B cell (primary cell): ENCODE results near the gene PHC2. TPM values are rescaled to one million over a fixed set of nuclear protein-coding genes. Genes with fewer than 3 reads are reported as not detected.

ENCODE experiments used
- ATAC-seq: fragments of 200-7000 bp; cut with Tn5 transposase; one replicate; pipeline ENCODE4 v1.10.0; 2021; ENCODE audit warnings: low read depth, mild to moderate bottlenecking, moderate number of reproducible peaks, moderate library complexity
- CTCF ChIA-PET: fragments of 350-600 bp; sonication (Branson Sonifier 250); formaldehyde crosslinking; loops from one replicate; lab custom pipeline; 2021; ENCODE audit warnings: antibody characterized with exemption, inconsistent platforms; lab: Charles Lee
- POLR2A ChIA-PET: fragments of 350-600 bp; sonication (Branson Sonifier 250); formaldehyde crosslinking; loops from one replicate; lab custom pipeline; 2021; ENCODE audit warnings: antibody characterized with exemption; lab: Charles Lee
- DNase-seq: peaks from one replicate; pipeline ENCODE4 v3.0.0; 2013
- H2AFZ ChIP-seq: 2 replicates; pipeline ENCODE4 v1.6.1; 2012; ENCODE audit warnings: mild to moderate bottlenecking, low read depth, low read length; ENCODE audit not compliant: insufficient read depth, poor library complexity, severe bottlenecking
- H3K27ac ChIP-seq, 2 donors: 1 replicate in 1 of 2; 2 replicates in 1 of 2; pipeline ENCODE4 v1.5.1; 2012 to 2013; ENCODE audit warnings: low read length in 2 of 2, mild to moderate bottlenecking in 2 of 2, moderate library complexity in 1 of 2
- H3K27me3 ChIP-seq, 4 experiments: fragments of 200-600 bp in 1 of 4; sonication (generic) in 1 of 4; replicated peaks in 1 of 4; 1 replicate in 2 of 4; 2 replicates in 2 of 4; pipeline versions ENCODE4 v1.6.1 to v1.7.0; 2013 to 2016; ENCODE audit warnings: low read length in 3 of 4, mild to moderate bottlenecking in 2 of 4, mixed read lengths in 1 of 4, moderate library complexity in 1 of 4; ENCODE audit not compliant: insufficient read depth in 4 of 4, control insufficient read depth in 3 of 4; ENCODE audit errors: control extremely low read depth in 1 of 4
- H3K36me3 ChIP-seq, 2 experiments: replicated peaks in 1 of 2; 1 replicate in 1 of 2; 2 replicates in 1 of 2; pipeline versions ENCODE4 v1.6.1 to v1.7.1; 2013; ENCODE audit warnings: low read length in 1 of 2; ENCODE audit not compliant: insufficient read depth in 2 of 2, control insufficient read depth in 1 of 2; ENCODE audit errors: control extremely low read depth in 1 of 2, extremely low read depth in 1 of 2
- H3K4me1 ChIP-seq, 2 donors: fragments of 200-600 bp in 1 of 2; sonication (generic) in 1 of 2; 1 replicate in 1 of 2; 2 replicates in 1 of 2; pipeline versions ENCODE4 v1.5.1 to v1.6.1; 2013 to 2017; ENCODE audit warnings: low read length in 2 of 2; ENCODE audit not compliant: control insufficient read depth in 2 of 2, insufficient read depth in 2 of 2
- H3K4me2 ChIP-seq: replicated peaks from 2 replicates; pipeline ENCODE3; 2012; ENCODE audit warnings: mild to moderate bottlenecking, low read depth, low read length; ENCODE audit not compliant: poor library complexity, severe bottlenecking
- H3K4me3 ChIP-seq, 5 experiments: fragments of 200-600 bp in 1 of 5; sonication (generic) in 1 of 5; 1 replicate in 3 of 5; 2 replicates in 2 of 5; pipeline versions ENCODE4 v1.5.1 to v1.7.0; 2011 to 2016; ENCODE audit warnings: low read length in 4 of 5, mild to moderate bottlenecking in 4 of 5, low read depth in 2 of 5, control low read depth in 1 of 5, moderate library complexity in 1 of 5; ENCODE audit not compliant: insufficient read depth in 1 of 5; ENCODE audit errors: control extremely low read depth in 1 of 5, extremely low read depth in 1 of 5
- H3K79me2 ChIP-seq: fragments of 200-600 bp; sonication (generic); one replicate; pipeline ENCODE4 v1.6.0; 2016; ENCODE audit warnings: low read length; ENCODE audit not compliant: control insufficient read depth, insufficient read depth
- H3K9ac ChIP-seq: fragments of 200-600 bp; sonication (generic); 2 replicates; pipeline ENCODE4 v1.6.1; 2017; ENCODE audit warnings: mild to moderate bottlenecking, low read length, moderate library complexity
- H3K9me3 ChIP-seq, 3 donors: one replicate each; pipeline versions ENCODE4 v1.6.1 to v1.7.1; 2013; ENCODE audit warnings: low read length in 2 of 3; ENCODE audit not compliant: control insufficient read depth in 2 of 3, insufficient read depth in 1 of 3; ENCODE audit errors: control extremely low read depth in 1 of 3
- H4K20me1 ChIP-seq: 2 replicates; pipeline ENCODE4 v1.6.0; 2012; ENCODE audit warnings: mild to moderate bottlenecking, low read length; ENCODE audit not compliant: insufficient read depth, control insufficient read depth, poor library complexity, severe bottlenecking
- H3K27ac Mint-ChIP-seq: one replicate; pipeline ENCODE4 v1.8.0; 2021; ENCODE audit warnings: mixed read lengths
- H3K27me3 Mint-ChIP-seq: one replicate; pipeline ENCODE4 v1.8.0; 2021; ENCODE audit warnings: mixed read lengths
- H3K4me1 Mint-ChIP-seq: one replicate; pipeline ENCODE4 v1.8.0; 2021; ENCODE audit warnings: mixed read lengths
- H3K4me3 Mint-ChIP-seq: one replicate; pipeline ENCODE4 v1.8.0; 2021; ENCODE audit warnings: mixed read lengths
- H3K9me3 Mint-ChIP-seq: one replicate; pipeline ENCODE4 v1.8.0; 2022; ENCODE audit warnings: mixed read lengths; ENCODE audit not compliant: insufficient read depth
- EZH2 ChIP-seq: IDR thresholded peaks from 2 replicates; pipeline ENCODE4 v1.6.1; 2012; ENCODE audit warnings: borderline replicate concordance, low read depth, mild to moderate bottlenecking, moderate library complexity, low read length; ENCODE audit not compliant: insufficient read depth, poor library complexity, severe bottlenecking
- WGBS: methylation state at CpG from one replicate; pipeline ENCODE4 v1.1.5; 2013; ENCODE audit warnings: missing lambda C conversion rate; ENCODE audit not compliant: insufficient coverage; 5-methylcytosine and 5-hydroxymethylcytosine counted together
- intact Hi-C: fragments of 100-400 bp; cut with micrococcal nuclease; formaldehyde crosslinking; loops from one replicate; pipeline ENCODE4 v1.10.0; 2022
- polyA minus RNA-seq: library from RNA; depleted of rRNA, polyadenylated mRNA; stranded (reverse); fragments of >200 nt; gene quantifications from 2 replicates; pipeline ENCODE4 v1.2.3, GENCODE V29; 2012
- polyA plus RNA-seq: library from polyadenylated mRNA; depleted of rRNA; stranded (reverse); fragments of >200 nt; gene quantifications from 2 replicates; pipeline ENCODE4 v1.2.3, GENCODE V29; 2012
- total RNA-seq, 2 donors: library from RNA; stranded (reverse); fragments of 120-200 nt in 1 of 2; gene quantifications; 1 replicate in 1 of 2; 2 replicates in 1 of 2; pipeline versions ENCODE4 v1.2.3 to v1.2.4, GENCODE V29; 2013 to 2022
- TF ChIP-seq, protein P1 (sequence below): fragments of 200-600 bp; IDR thresholded peaks from one replicate; pipeline ENCODE4 v1.8.0; 2022; ENCODE audit warnings: antibody characterized with exemption, mild to moderate bottlenecking

PHC2 gene, protein sequence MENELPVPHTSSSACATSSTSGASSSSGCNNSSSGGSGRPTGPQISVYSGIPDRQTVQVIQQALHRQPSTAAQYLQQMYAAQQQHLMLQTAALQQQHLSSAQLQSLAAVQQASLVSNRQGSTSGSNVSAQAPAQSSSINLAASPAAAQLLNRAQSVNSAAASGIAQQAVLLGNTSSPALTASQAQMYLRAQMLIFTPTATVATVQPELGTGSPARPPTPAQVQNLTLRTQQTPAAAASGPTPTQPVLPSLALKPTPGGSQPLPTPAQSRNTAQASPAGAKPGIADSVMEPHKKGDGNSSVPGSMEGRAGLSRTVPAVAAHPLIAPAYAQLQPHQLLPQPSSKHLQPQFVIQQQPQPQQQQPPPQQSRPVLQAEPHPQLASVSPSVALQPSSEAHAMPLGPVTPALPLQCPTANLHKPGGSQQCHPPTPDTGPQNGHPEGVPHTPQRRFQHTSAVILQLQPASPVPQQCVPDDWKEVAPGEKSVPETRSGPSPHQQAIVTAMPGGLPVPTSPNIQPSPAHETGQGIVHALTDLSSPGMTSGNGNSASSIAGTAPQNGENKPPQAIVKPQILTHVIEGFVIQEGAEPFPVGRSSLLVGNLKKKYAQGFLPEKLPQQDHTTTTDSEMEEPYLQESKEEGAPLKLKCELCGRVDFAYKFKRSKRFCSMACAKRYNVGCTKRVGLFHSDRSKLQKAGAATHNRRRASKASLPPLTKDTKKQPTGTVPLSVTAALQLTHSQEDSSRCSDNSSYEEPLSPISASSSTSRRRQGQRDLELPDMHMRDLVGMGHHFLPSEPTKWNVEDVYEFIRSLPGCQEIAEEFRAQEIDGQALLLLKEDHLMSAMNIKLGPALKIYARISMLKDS
- total RNA-seq (22.9 and 23.1 TPM in 2 replicates), polyA plus RNA-seq (23.4 and 24.5 TPM in 2 replicates), polyA minus RNA-seq (20.5 and 26.5 TPM in 2 replicates)
- total RNA-seq (2013), result 20.8 TPM

DNA sequence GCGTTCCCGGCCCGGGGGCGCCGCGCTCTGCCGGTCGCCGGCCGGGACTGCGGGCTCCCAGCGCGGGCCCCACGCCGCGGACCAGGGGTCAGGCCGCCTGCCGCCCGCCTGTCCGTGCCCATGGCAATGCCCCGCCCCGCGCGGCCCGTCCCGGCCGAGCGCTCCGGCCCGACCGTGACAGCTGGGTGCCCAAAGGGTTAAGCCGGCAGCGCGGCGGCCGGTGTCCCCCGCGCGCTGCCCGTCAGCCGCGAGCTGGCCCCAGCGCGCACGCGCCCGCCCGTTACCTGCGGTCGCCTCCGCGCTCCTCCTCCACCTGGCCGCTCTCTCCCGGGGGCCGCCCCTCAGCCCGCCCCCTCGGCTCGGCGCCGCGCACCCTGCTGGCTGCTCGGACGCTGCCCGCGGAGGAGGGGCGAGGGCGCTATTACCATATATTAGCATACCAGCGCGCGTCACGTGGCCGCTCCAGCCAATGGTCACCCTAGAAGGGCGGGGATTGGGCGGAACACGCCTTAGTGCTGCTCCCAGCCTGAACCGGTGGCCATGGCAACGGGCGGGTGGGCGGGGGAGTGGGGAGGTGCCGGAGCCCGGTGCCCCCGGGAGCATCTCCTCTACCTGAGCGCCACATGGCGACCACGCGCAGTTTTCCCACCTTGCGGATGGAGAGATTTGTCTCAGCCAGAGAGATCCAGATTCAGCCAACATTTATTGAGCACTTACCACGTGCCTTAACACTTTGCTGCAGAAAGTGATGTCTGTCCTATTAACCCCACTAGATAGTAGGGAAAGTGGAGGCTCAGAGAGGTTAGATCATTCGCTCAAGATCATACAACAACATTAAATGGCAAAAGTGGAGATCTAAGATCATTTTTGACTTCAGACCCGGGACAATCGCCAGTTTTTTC is at the start of gene PHC2:
Gene PHC2 (minus strand): TSS at position 404 of the 902 bp plus-strand sequence. CDS start 55,556 bp downstream, outside the sequence.
- Histone ChIP-seq H3K79me2 (no peaks in the 10 kb centered on the region), H3K4me3 (peak within 1 kb of the TSS in 3 of 5 experiments; percentile 43 to 61 (median 54)), H3K27me3 (peaks cover 2 to 23% (median 12%) of the 10 kb centered on the region in 4 experiments), H3K4me2 (peak within 1 kb of the TSS; percentile 90), H3K36me3 (no peaks in the 10 kb centered on the region), H2AFZ (peak within 1 kb of the TSS; percentile 85), H3K9me3 (peaks cover 0 to 1% (median 0%) of the 10 kb centered on the region in 3 donors), H3K4me1 (peaks cover 11 to 12% of the 10 kb centered on the region in 2 donors), H3K27ac (no peak within 1 kb of the TSS), H4K20me1 (no peaks in the 10 kb centered on the region), H3K9ac (peak within 1 kb of the TSS; percentile 62)
- Mint-ChIP-seq H3K9me3 (no peaks in the 10 kb centered on the region), H3K4me3 (peak within 1 kb of the TSS; percentile 83), H3K27ac (peak within 1 kb of the TSS; percentile 48), H3K27me3 (peaks cover 23% of the 10 kb centered on the region), H3K4me1 (peaks cover 5% of the 10 kb centered on the region)
- ATAC-seq (peak; percentile 98), DNase-seq (peak; percentile 94)
- TF ChIP-seq EZH2, result no peak
- TF ChIP-seq, protein P1, sequence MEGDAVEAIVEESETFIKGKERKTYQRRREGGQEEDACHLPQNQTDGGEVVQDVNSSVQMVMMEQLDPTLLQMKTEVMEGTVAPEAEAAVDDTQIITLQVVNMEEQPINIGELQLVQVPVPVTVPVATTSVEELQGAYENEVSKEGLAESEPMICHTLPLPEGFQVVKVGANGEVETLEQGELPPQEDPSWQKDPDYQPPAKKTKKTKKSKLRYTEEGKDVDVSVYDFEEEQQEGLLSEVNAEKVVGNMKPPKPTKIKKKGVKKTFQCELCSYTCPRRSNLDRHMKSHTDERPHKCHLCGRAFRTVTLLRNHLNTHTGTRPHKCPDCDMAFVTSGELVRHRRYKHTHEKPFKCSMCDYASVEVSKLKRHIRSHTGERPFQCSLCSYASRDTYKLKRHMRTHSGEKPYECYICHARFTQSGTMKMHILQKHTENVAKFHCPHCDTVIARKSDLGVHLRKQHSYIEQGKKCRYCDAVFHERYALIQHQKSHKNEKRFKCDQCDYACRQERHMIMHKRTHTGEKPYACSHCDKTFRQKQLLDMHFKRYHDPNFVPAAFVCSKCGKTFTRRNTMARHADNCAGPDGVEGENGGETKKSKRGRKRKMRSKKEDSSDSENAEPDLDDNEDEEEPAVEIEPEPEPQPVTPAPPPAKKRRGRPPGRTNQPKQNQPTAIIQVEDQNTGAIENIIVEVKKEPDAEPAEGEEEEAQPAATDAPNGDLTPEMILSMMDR, result peak; percentile 19
- POLR2A ChIA-PET, result interaction anchor here (0.9 kb wide), 1 partner anchor 41 kb away, joined by 3 read pairs; no protein-coding TSS in a partner anchor
- CTCF ChIA-PET, result interaction anchor here (1.0 kb wide), 1 partner anchor 41 kb away, joined by 8 read pairs; the partner anchor contains the start of gene ZSCAN20
- whole genome bisulfite sequencing, result under 1% methylated on average over 77 of the region's 91 CpGs
- intact Hi-C loops, result loop anchor here (1.0 kb wide), 2 partner anchors 41 to 81 kb away; partner anchors contain the start of gene ZSCAN20
